H1 (cell line): Measurements from ENCODE around the gene KIAA0930. TPM values are rescaled to one million over a fixed set of nuclear protein-coding genes. Genes with fewer than 3 reads are reported as not detected.

Source experiments
- CTCF ChIA-PET: fragments of 300-600 bp; sonication (Branson Sonifier 250); formaldehyde crosslinking; loops from one replicate; lab custom pipeline; 2021; ENCODE audit not compliant: partially characterized antibody; lab: Charles Lee
- POLR2A ChIA-PET: fragments of 300-600 bp; sonication (Branson Sonifier 250); formaldehyde crosslinking; loops from one replicate; lab custom pipeline; 2021; ENCODE audit warnings: inconsistent platforms; ENCODE audit not compliant: partially characterized antibody; lab: Charles Lee
- DNase-seq, 2 experiments: peaks; one replicate each; pipeline versions ENCODE4 v3.0.0 to v3.0.0-alpha.2; 2010 to 2022; ENCODE audit warnings: low spot score in 2 of 2, low read depth in 1 of 2, mixed read lengths in 1 of 2
- FAIRE-seq: peaks from 2 replicates; lab custom pipeline; 2011; peaks lifted over from hg19 to GRCh38; lab: Jason Lieb, UNC
- H2AFZ ChIP-seq: 2 replicates; pipeline ENCODE4 v1.8.1; 2012; ENCODE audit warnings: low read length, inconsistent platforms
- H2AK5ac ChIP-seq: 2 replicates; pipeline ENCODE4 v1.6.1; 2013; ENCODE audit warnings: low read depth, low read length
- H2BK120ac ChIP-seq: replicated peaks from 2 replicates; pipeline ENCODE3; 2013; ENCODE audit warnings: low read depth, low read length, inconsistent platforms
- H2BK12ac ChIP-seq: 2 replicates; pipeline ENCODE4 v1.6.1; 2013; ENCODE audit warnings: low read depth, low read length
- H2BK15ac ChIP-seq: 2 replicates; pipeline ENCODE4 v1.6.1; 2013; ENCODE audit warnings: low read length
- H2BK20ac ChIP-seq: 2 replicates; pipeline ENCODE4 v1.6.1; 2013; ENCODE audit warnings: low read length
- H2BK5ac ChIP-seq: 2 replicates; pipeline ENCODE4 v1.6.1; 2013; ENCODE audit warnings: low read depth, low read length
- H3K14ac ChIP-seq: 2 replicates; pipeline ENCODE4 v1.6.1; 2013; ENCODE audit warnings: inconsistent platforms; ENCODE audit not compliant: insufficient read length
- H3K18ac ChIP-seq: 2 replicates; pipeline ENCODE4 v1.6.1; 2013; ENCODE audit warnings: low read length; ENCODE audit errors: extremely low read depth
- H3K23ac ChIP-seq: 2 replicates; pipeline ENCODE4 v1.6.1; 2013; ENCODE audit warnings: inconsistent platforms; ENCODE audit not compliant: insufficient read length
- H3K23me2 ChIP-seq: 2 replicates; pipeline ENCODE4 v1.6.1; 2013; ENCODE audit warnings: low read depth, low read length
- H3K27ac ChIP-seq: 2 replicates; pipeline ENCODE4 v1.6.1; 2011; ENCODE audit warnings: low read depth, low read length, inconsistent platforms
- H3K27me3 ChIP-seq, 4 experiments: replicated peaks in 1 of 4; 1 replicate in 1 of 4; 2 replicates in 3 of 4; pipeline versions ENCODE4 v1.6.1 to v1.8.1; 2011 to 2013; ENCODE audit warnings: low read length in 3 of 4, mild to moderate bottlenecking in 3 of 4, inconsistent platforms in 2 of 4, mixed read lengths in 2 of 4, moderate library complexity in 1 of 4; ENCODE audit not compliant: control insufficient read depth in 3 of 4, insufficient read depth in 3 of 4; ENCODE audit errors: extremely low read depth in 1 of 4
- H3K36me3 ChIP-seq, 4 experiments: 2 replicates each; pipeline versions ENCODE4 v1.6.1 to v1.8.1; 2011 to 2013; ENCODE audit warnings: mild to moderate bottlenecking in 4 of 4, low read length in 3 of 4, moderate library complexity in 2 of 4, control low read depth in 1 of 4, inconsistent platforms in 1 of 4; ENCODE audit not compliant: insufficient read depth in 4 of 4, control insufficient read depth in 2 of 4
- H3K4ac ChIP-seq: replicated peaks from 2 replicates; pipeline ENCODE3; 2013; ENCODE audit warnings: low read length, low read depth, mixed read lengths, inconsistent platforms; ENCODE audit not compliant: insufficient read length
- H3K4me1 ChIP-seq, 4 experiments: replicated peaks in 1 of 4; 1 replicate in 1 of 4; 2 replicates in 3 of 4; pipeline versions ENCODE4 v1.6.1 to v1.8.1; 2011 to 2013; ENCODE audit warnings: low read length in 3 of 4, inconsistent platforms in 2 of 4, mixed read lengths in 1 of 4; ENCODE audit not compliant: insufficient read depth in 4 of 4, control insufficient read depth in 3 of 4
- H3K4me2 ChIP-seq, 2 experiments: 2 replicates each; pipeline versions ENCODE4 v1.6.1 to v1.8.1; 2011 to 2013; ENCODE audit warnings: low read depth in 2 of 2, low read length in 2 of 2, control low read depth in 1 of 2, inconsistent platforms in 1 of 2, mild to moderate bottlenecking in 1 of 2; ENCODE audit not compliant: insufficient read depth in 1 of 2
- H3K4me3 ChIP-seq, 4 experiments: fragments of 200-600, 300-600 bp in 1 of 4; sonication (generic), shearing (Covaris generic), sonication (Bioruptor Twin) in 1 of 4; 2 replicates each; pipeline versions ENCODE4 v1.5.1 to v1.8.1; 2011 to 2016; ENCODE audit warnings: low read length in 4 of 4, low read depth in 3 of 4, control low read depth in 2 of 4, inconsistent platforms in 2 of 4, mild to moderate bottlenecking in 2 of 4, mixed read lengths in 1 of 4, moderate library complexity in 1 of 4; ENCODE audit not compliant: insufficient read depth in 2 of 4; ENCODE audit errors: extremely low read depth in 1 of 4
- H3K56ac ChIP-seq: replicated peaks from 2 replicates; pipeline ENCODE3; 2013; ENCODE audit warnings: low read depth, mild to moderate bottlenecking, mixed read lengths, low read length, inconsistent platforms; ENCODE audit not compliant: insufficient read length
- H3K79me1 ChIP-seq: 2 replicates; pipeline ENCODE4 v1.6.1; 2013; ENCODE audit warnings: low read depth, low read length, control low read depth
- H3K79me2 ChIP-seq, 2 experiments: 2 replicates each; pipeline versions ENCODE4 v1.6.1 to v1.8.1; 2012 to 2013; ENCODE audit warnings: low read length in 2 of 2, mild to moderate bottlenecking in 2 of 2, inconsistent platforms in 1 of 2; ENCODE audit not compliant: insufficient read depth in 2 of 2, control insufficient read depth in 1 of 2
- H3K9ac ChIP-seq, 4 experiments: replicated peaks in 1 of 4; 1 replicate in 1 of 4; 2 replicates in 3 of 4; pipeline versions ENCODE4 v1.6.1 to v1.8.1; 2011 to 2013; ENCODE audit warnings: low read depth in 3 of 4, low read length in 3 of 4, control low read depth in 2 of 4, mild to moderate bottlenecking in 2 of 4, moderate library complexity in 2 of 4, inconsistent platforms in 1 of 4; ENCODE audit errors: extremely low read depth in 1 of 4
- H3K9me3 ChIP-seq, 2 experiments: 2 replicates each; pipeline versions ENCODE4 v1.6.1 to v1.8.1; 2012 to 2013; ENCODE audit warnings: mild to moderate bottlenecking in 2 of 2, moderate library complexity in 2 of 2, control low read depth in 1 of 2, inconsistent platforms in 1 of 2, low read depth in 1 of 2, low read length in 1 of 2, mixed read lengths in 1 of 2; ENCODE audit not compliant: insufficient read depth in 2 of 2
- H4K20me1 ChIP-seq, 2 experiments: replicated peaks in 1 of 2; 2 replicates each; pipeline versions ENCODE3 to v1.8.1; 2011 to 2013; ENCODE audit warnings: inconsistent platforms in 2 of 2, low read length in 2 of 2, mild to moderate bottlenecking in 1 of 2; ENCODE audit not compliant: insufficient read depth in 2 of 2, control insufficient read depth in 1 of 2
- H4K5ac ChIP-seq: 2 replicates; pipeline ENCODE4 v1.6.1; 2013; ENCODE audit warnings: low read length, low read depth, mixed read lengths, inconsistent platforms; ENCODE audit not compliant: insufficient read length
- H4K8ac ChIP-seq: 2 replicates; pipeline ENCODE4 v1.8.0; 2013; ENCODE audit warnings: mild to moderate bottlenecking, moderate library complexity, low read length, inconsistent platforms; ENCODE audit not compliant: insufficient read depth; ENCODE audit errors: extremely low read depth
- H4K91ac ChIP-seq: replicated peaks from 2 replicates; pipeline ENCODE3; 2013; ENCODE audit warnings: low read length, mixed read lengths, inconsistent platforms; ENCODE audit not compliant: insufficient read length
- RAD21 ChIP-seq, 2 experiments: IDR thresholded peaks in 1 of 2; conservative IDR thresholded peaks in 1 of 2; 2 replicates each; pipeline ENCODE4 v1.6.1; 2011; ENCODE audit warnings: low read depth in 2 of 2, low read length in 2 of 2, improper control_type of control experiment in 1 of 2, inconsistent platforms in 1 of 2, mild to moderate bottlenecking in 1 of 2, moderate library complexity in 1 of 2
- SP4 ChIP-seq: IDR thresholded peaks from 2 replicates; pipeline ENCODE4 v1.6.1; 2012; ENCODE audit warnings: low read length, inconsistent platforms
- YY1 ChIP-seq: IDR thresholded peaks from 2 replicates; pipeline ENCODE4 v1.6.1; 2011; ENCODE audit warnings: low read depth, mild to moderate bottlenecking, low read length
- WGBS, 2 experiments: shearing (Covaris generic) in 1 of 2; methylation state at CpG; one replicate each; pipeline versions ENCODE4 v1.1.6 to v1.1.7; 2013 to 2015; ENCODE audit warnings: low lambda C conversion rate in 2 of 2, mixed read lengths in 2 of 2, inconsistent platforms in 1 of 2, low coverage in 1 of 2, missing lambda C conversion rate in 1 of 2; ENCODE audit not compliant: insufficient replicate concordance in 2 of 2, insufficient coverage in 1 of 2, insufficient read length in 1 of 2; ENCODE audit errors: extremely low coverage in 1 of 2, missing lambda C conversion rate in 1 of 2; 5-methylcytosine and 5-hydroxymethylcytosine counted together
- polyA plus RNA-seq, 7 experiments: library from polyadenylated mRNA; depleted of rRNA in 3 of 7; stranded (reverse) in 5 of 7; unstranded in 2 of 7; fragments of >200 nt in 5 of 7; fragments of 200-250 nt in 2 of 7; gene quantifications; 1 replicate in 5 of 7; 2 replicates in 1 of 7; 4 replicates in 1 of 7; pipeline versions ENCODE4 v1.2.1 to v1.2.3, GENCODE V29; 2011 to 2013; ENCODE audit warnings: missing spikeins in 2 of 7, mixed read lengths in 2 of 7
- total RNA-seq: library from RNA; stranded (reverse); fragmentation: NEBNext Ultra II Directional; extraction: Animal tissue kit (Norgen Biotek cat#: 25700); gene quantifications from 2 replicates; pipeline ENCODE4 v1.2.1, GENCODE V29; 2021

Gene KIAA0930
- total and polyA plus RNA-seq, 2 of the 8 experiments (the other 6 are each of a cell fraction or from before 2014, with no cell fraction given): 61.9 to 66.1 TPM

- Histone ChIP-seq H3K4ac (no peak overlapping the region), H2BK20ac (no peak overlapping the region), H4K20me1 (no peaks in the 10 kb centered on the region), H2BK12ac (no peak overlapping the region), H4K5ac (no peak overlapping the region), H2BK5ac (no peak overlapping the region), H3K27ac (no peak overlapping the region), H3K79me2 (no peaks in the 10 kb centered on the region), H3K9ac (no peak overlapping the region), H3K4me3 (no peak overlapping the region), H3K4me1 (no peaks in the 10 kb centered on the region), H2AFZ (0 out of 2 replicates have a peak overlapping the region, but pooled peaks have one; percentile 90), H3K36me3 (no peaks in the 10 kb centered on the region), H2AK5ac (no peak overlapping the region), H3K14ac (no peak overlapping the region), H3K4me2 (no peak overlapping the region), H3K79me1 (no peaks in the 10 kb centered on the region), H3K23me2 (no peaks in the 10 kb centered on the region), H3K18ac (no peak overlapping the region), H2BK15ac (no peak overlapping the region), H3K56ac (no peak overlapping the region), H2BK120ac (no peak overlapping the region), H4K91ac (no peak overlapping the region)
- FAIRE-seq: no peak
- CTCF ChIA-PET: interaction anchor here (0.9 to 2.0 kb wide), 5 partner anchors 11 to 152 kb away, joined by 3 to 10 read pairs (median 4); no protein-coding TSS in a partner anchor
- POLR2A ChIA-PET: interaction anchor here (0.7 to 1.1 kb wide), 2 partner anchors 9 to 239 kb away, joined by 3 read pairs; no protein-coding TSS in a partner anchor
- WGBS, 2 experiments: 83% methylated on average over 10 of the region's 10 CpGs; no CpG with 5 or more reads in 1 of the 2 experiments
- TF ChIP-seq YY1 (peak; percentile 44; the same call in 1 of the 2 replicates), SP4 (no peak), RAD21 (IDR thresholded peaks at IDR 0.05 in 1 of 2, conservative IDR thresholded peaks at IDR 0.05 in 1 of 2; ENCODE audit: low read depth in 2 of 2, low read length in 2 of 2) (0 out of 4 replicates have a peak, but pooled peaks of 1 of the 2 experiments have one; percentile 11)
- TF ChIP-seq, all 59 proteins: peak for 2
- Histone ChIP-seq H4K8ac (peak overlapping the region; percentile 62; the same call in 1 of the 2 replicates), H3K9me3 (peaks cover 0 to 2% of the 10 kb centered on the region in 2 experiments; a peak in 1 of 4 replicates), H3K27me3 (no peaks in the 10 kb centered on the region), H3K23ac (no peak overlapping the region)
- no peak for DNase-seq
Observed at GRCh38 chr22:45253039-45253641, 12.4 kb upstream of the KIAA0930 start.
